ENCODE measurements around the gene PCBP3.

DNA sequence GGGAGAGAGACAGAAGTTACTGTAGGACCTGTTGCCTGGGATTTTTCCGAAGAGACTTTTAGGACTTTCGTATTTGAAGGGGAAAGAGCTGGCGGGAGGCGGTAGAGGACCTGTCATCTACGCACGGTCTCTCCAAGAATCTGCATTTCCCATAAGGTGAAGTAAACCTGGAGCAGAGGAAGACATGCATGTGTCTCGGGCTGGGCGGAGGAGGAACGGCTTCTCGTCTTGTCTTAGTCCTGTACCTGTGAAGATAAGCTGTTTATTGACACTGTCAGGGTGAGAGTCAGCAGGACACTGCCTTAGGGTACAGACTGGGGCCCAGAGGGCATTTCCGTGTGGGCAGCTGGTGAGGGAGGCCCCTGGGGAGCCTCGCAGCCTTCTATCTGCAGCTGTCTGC, 214.7 kb downstream of the PCBP3 start:
- TF ChIP-seq, protein P1, sequence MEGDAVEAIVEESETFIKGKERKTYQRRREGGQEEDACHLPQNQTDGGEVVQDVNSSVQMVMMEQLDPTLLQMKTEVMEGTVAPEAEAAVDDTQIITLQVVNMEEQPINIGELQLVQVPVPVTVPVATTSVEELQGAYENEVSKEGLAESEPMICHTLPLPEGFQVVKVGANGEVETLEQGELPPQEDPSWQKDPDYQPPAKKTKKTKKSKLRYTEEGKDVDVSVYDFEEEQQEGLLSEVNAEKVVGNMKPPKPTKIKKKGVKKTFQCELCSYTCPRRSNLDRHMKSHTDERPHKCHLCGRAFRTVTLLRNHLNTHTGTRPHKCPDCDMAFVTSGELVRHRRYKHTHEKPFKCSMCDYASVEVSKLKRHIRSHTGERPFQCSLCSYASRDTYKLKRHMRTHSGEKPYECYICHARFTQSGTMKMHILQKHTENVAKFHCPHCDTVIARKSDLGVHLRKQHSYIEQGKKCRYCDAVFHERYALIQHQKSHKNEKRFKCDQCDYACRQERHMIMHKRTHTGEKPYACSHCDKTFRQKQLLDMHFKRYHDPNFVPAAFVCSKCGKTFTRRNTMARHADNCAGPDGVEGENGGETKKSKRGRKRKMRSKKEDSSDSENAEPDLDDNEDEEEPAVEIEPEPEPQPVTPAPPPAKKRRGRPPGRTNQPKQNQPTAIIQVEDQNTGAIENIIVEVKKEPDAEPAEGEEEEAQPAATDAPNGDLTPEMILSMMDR (IDR thresholded peaks at IDR 0.05), result no peak
- no peak for TF ChIP-seq EZH2 (IDR thresholded peaks at IDR 0.05)
